ENCODE measurements around the gene MUC4. TPM values are rescaled to one million over a fixed set of nuclear protein-coding genes. Genes with fewer than 3 reads are reported as not detected.

Gene MUC4
- total and polyA plus RNA-seq, 9 of the 15 experiments (the other 6 are each of a cell fraction or from before 2014, with no cell fraction given), result under 0.01 to 0.21 (median 0.10) TPM; not detected in 4

DNA sequence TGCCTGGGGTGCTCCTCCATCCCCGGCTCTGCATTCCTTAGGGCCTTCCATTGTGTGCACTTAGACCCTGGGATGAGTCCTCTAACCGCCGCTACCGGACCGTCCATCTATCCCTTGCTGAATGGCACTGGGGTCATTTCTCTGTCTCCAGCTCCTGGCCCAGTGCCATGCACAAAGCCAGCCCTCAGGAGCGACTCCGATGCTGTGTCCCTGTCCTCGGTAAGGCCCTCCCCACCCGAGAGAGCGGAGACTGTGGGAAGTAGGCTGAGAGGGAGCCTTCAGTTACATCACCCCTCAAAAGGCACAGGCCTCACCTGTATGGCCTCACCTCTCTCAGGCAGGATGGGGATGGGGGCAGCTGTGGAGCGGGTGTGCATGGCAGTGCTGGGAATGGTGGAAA, 33.8 kb downstream of the MUC4 start:
- TF ChIP-seq ZEB2 (IDR thresholded peaks at IDR 0.05) (no peak), NFIC (IDR thresholded peaks at IDR 0.05) (peak; percentile 11; the same call in 1 of the 2 replicates)
- TF ChIP-seq, protein P1, sequence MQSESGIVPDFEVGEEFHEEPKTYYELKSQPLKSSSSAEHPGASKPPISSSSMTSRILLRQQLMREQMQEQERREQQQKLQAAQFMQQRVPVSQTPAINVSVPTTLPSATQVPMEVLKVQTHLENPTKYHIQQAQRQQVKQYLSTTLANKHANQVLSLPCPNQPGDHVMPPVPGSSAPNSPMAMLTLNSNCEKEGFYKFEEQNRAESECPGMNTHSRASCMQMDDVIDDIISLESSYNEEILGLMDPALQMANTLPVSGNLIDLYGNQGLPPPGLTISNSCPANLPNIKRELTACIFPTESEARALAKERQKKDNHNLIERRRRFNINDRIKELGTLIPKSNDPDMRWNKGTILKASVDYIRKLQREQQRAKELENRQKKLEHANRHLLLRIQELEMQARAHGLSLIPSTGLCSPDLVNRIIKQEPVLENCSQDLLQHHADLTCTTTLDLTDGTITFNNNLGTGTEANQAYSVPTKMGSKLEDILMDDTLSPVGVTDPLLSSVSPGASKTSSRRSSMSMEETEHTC (IDR thresholded peaks at IDR 0.05), result no peak
- no peak overlapping the region for H2AFZ ChIP-seq (ENCODE audit: low read depth, low read length)
- no peaks in the 10 kb centered on the region for H3K9me1 ChIP-seq (ENCODE audit: control insufficient read depth, insufficient read depth, low read length)
- BruUV-seq (replicated peaks), result no TSS peak
- no peaks in the 10 kb centered on the region for H3K9me3 ChIP-seq (replicated peaks; ENCODE audit: control insufficient read depth, insufficient read depth, low read depth, low read length)
- H3K4me2 ChIP-seq (ENCODE audit: insufficient read depth, low read length), result no peak overlapping the region
- intact Hi-C loops (cut with micrococcal nuclease) (loop anchor here (5.0 kb wide), 1 partner anchor 221 kb away; no protein-coding TSS in a partner anchor), in situ Hi-C loops (cut with MboI) (no loop called here)
- H3K79me2 ChIP-seq (ENCODE audit: control insufficient read depth, insufficient read depth, low read length), result no peaks in the 10 kb centered on the region
- no peaks in the 10 kb centered on the region for H3K36me3 ChIP-seq (ENCODE audit: control insufficient read depth, insufficient read depth, low read length)
- ChIA-PET POLR2A (no interaction called here), CTCF (ENCODE audit: low intra/inter-chr PET ratio) (no interaction called here)
- H3K27ac ChIP-seq (ENCODE audit: extremely low read depth, low read depth, low read length), result no peak overlapping the region
- no peak overlapping the region for H3K4me3 ChIP-seq
- DNase-seq (ENCODE audit: extremely low read depth in 1 of 4, low spot score in 3 of 4) (no peak), FAIRE-seq (no peak), ATAC-seq (no peak)
- 8% methylated on average over 11 of the region's 11 CpGs for WGBS (ENCODE audit: insufficient coverage, low coverage, missing lambda C conversion rate)
- no peaks in the 10 kb centered on the region for H4K20me1 ChIP-seq (replicated peaks; ENCODE audit: control insufficient read depth, insufficient read depth, low read length)
- H3K27me3 ChIP-seq (ENCODE audit: control insufficient read depth in 2 of 2, insufficient read depth in 2 of 2, low read length in 2 of 2), result peaks cover 0 to 18% of the 10 kb centered on the region in 2 experiments; a peak in 2 of 5 replicates
- no peaks in the 10 kb centered on the region; a peak in 1 of 5 replicates for H3K4me1 ChIP-seq (replicated peaks in 1 of 2; ENCODE audit: control insufficient read depth in 2 of 2, insufficient read depth in 2 of 2, low read length in 2 of 2)
- H3K9ac ChIP-seq (ENCODE audit: insufficient read depth in 1 of 2, low read depth in 2 of 2, low read length in 2 of 2), result no peak overlapping the region

DNA sequence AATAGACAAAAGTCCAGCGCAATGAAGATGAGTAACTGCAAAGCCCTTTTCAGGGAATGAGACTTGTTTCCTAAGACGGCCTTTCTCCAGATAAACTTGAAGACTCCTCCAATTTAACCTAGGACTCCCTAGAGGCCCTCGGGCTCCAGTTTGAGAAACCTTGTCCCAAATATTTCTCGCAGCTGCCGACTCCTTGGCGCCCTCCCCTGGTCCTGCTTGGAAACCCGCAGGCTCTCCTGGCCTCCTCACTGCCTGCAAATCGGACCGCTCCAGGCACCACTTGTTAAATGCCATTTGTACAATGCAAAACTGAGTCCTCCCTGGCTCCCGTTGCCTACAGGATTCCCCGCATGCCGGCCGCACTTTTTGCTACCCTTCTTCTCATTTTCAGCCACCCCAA, 36.8 kb downstream of the MUC4 start:
- intact Hi-C loops (cut with micrococcal nuclease), result loop anchor here (2.0 to 5.0 kb wide), 2 partner anchors 76 to 218 kb away; no protein-coding TSS in a partner anchor
- Histone ChIP-seq H3K27ac (ENCODE audit: extremely low read depth, low read depth, low read length) (no peak overlapping the region), H3K9me3 (replicated peaks; ENCODE audit: control insufficient read depth, insufficient read depth, low read depth, low read length) (no peaks in the 10 kb centered on the region), H3K9ac (ENCODE audit: insufficient read depth in 1 of 2, low read depth in 2 of 2, low read length in 2 of 2) (no peak overlapping the region), H3K79me2 (ENCODE audit: control insufficient read depth, insufficient read depth, low read length) (no peaks in the 10 kb centered on the region), H4K20me1 (replicated peaks; ENCODE audit: control insufficient read depth, insufficient read depth, low read length) (no peaks in the 10 kb centered on the region), H3K27me3 (ENCODE audit: control insufficient read depth in 2 of 2, insufficient read depth in 2 of 2, low read length in 2 of 2) (peaks cover 0 to 24% of the 10 kb centered on the region in 2 experiments; a peak in 2 of 5 replicates), H3K4me3 (no peak overlapping the region), H3K9me1 (ENCODE audit: control insufficient read depth, insufficient read depth, low read length) (no peaks in the 10 kb centered on the region), H3K4me1 (replicated peaks in 1 of 2; ENCODE audit: control insufficient read depth in 2 of 2, insufficient read depth in 2 of 2, low read length in 2 of 2) (no peaks in the 10 kb centered on the region; a peak in 1 of 5 replicates), H2AFZ (ENCODE audit: low read depth, low read length) (no peak overlapping the region), H3K4me2 (ENCODE audit: insufficient read depth, low read length) (no peak overlapping the region), H3K36me3 (ENCODE audit: control insufficient read depth, insufficient read depth, low read length) (no peaks in the 10 kb centered on the region)
- BruUV-seq (replicated peaks), result no TSS peak
- POLR2A ChIA-PET, result interaction anchor here (1.2 kb wide), 1 partner anchor 9 kb away, joined by 3 read pairs; no protein-coding TSS in a partner anchor
- CTCF ChIA-PET (ENCODE audit: low intra/inter-chr PET ratio), result interaction anchor here (0.9 kb wide), 1 partner anchor 75 kb away, joined by 4 read pairs; no protein-coding TSS in a partner anchor
- WGBS (ENCODE audit: insufficient coverage, low coverage, missing lambda C conversion rate), result 8% methylated on average over 11 of the region's 13 CpGs
- FAIRE-seq, result peak; percentile 69
- DNase-seq (ENCODE audit: extremely low read depth in 1 of 4, low spot score in 3 of 4), result peak; percentile 66 to 71 (median 66)
- in situ Hi-C loops (cut with MboI), result no loop called here
- ATAC-seq, result peak; percentile 97
- TF ChIP-seq ZNF263 (CRISPR knock-in tag; IDR thresholded peaks at IDR 0.05; ENCODE audit: borderline replicate concordance) (peak; percentile 55; the same call in 1 of the 2 replicates), ZFP1 (CRISPR knock-in tag; IDR thresholded peaks at IDR 0.05) (no peak)
- TF ChIP-seq, protein P2, sequence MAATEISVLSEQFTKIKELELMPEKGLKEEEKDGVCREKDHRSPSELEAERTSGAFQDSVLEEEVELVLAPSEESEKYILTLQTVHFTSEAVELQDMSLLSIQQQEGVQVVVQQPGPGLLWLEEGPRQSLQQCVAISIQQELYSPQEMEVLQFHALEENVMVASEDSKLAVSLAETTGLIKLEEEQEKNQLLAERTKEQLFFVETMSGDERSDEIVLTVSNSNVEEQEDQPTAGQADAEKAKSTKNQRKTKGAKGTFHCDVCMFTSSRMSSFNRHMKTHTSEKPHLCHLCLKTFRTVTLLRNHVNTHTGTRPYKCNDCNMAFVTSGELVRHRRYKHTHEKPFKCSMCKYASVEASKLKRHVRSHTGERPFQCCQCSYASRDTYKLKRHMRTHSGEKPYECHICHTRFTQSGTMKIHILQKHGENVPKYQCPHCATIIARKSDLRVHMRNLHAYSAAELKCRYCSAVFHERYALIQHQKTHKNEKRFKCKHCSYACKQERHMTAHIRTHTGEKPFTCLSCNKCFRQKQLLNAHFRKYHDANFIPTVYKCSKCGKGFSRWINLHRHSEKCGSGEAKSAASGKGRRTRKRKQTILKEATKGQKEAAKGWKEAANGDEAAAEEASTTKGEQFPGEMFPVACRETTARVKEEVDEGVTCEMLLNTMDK (IDR thresholded peaks at IDR 0.05; ENCODE audit: borderline replicate concordance, insufficient read depth, low read depth, low read length, poor library complexity, severe bottlenecking), result no peak
- TF ChIP-seq, protein P3, sequence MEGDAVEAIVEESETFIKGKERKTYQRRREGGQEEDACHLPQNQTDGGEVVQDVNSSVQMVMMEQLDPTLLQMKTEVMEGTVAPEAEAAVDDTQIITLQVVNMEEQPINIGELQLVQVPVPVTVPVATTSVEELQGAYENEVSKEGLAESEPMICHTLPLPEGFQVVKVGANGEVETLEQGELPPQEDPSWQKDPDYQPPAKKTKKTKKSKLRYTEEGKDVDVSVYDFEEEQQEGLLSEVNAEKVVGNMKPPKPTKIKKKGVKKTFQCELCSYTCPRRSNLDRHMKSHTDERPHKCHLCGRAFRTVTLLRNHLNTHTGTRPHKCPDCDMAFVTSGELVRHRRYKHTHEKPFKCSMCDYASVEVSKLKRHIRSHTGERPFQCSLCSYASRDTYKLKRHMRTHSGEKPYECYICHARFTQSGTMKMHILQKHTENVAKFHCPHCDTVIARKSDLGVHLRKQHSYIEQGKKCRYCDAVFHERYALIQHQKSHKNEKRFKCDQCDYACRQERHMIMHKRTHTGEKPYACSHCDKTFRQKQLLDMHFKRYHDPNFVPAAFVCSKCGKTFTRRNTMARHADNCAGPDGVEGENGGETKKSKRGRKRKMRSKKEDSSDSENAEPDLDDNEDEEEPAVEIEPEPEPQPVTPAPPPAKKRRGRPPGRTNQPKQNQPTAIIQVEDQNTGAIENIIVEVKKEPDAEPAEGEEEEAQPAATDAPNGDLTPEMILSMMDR (IDR thresholded peaks at IDR 0.05 in 2 of 3, conservative IDR thresholded peaks at IDR 0.05 in 1 of 3; ENCODE audit: insufficient read depth in 2 of 3, low read depth in 1 of 3, low read length in 3 of 3), result peak; percentile 78 to 87 (median 83)

Data from K562 (cell line).